ENCODE data around the gene WBP4.

GRCh38 chr13:41098761-41099160 is 37.5 kb downstream of the WBP4 start:
- TF ChIP-seq, protein P1, sequence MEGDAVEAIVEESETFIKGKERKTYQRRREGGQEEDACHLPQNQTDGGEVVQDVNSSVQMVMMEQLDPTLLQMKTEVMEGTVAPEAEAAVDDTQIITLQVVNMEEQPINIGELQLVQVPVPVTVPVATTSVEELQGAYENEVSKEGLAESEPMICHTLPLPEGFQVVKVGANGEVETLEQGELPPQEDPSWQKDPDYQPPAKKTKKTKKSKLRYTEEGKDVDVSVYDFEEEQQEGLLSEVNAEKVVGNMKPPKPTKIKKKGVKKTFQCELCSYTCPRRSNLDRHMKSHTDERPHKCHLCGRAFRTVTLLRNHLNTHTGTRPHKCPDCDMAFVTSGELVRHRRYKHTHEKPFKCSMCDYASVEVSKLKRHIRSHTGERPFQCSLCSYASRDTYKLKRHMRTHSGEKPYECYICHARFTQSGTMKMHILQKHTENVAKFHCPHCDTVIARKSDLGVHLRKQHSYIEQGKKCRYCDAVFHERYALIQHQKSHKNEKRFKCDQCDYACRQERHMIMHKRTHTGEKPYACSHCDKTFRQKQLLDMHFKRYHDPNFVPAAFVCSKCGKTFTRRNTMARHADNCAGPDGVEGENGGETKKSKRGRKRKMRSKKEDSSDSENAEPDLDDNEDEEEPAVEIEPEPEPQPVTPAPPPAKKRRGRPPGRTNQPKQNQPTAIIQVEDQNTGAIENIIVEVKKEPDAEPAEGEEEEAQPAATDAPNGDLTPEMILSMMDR (IDR thresholded peaks at IDR 0.05), result no peak
- no peak for TF ChIP-seq EP300 (IDR thresholded peaks at IDR 0.05)

All from esophagus muscularis mucosa (tissue), 3 donors.